HG02678 (cell line): ENCODE measurements around the gene MCF2L2.

Experiments used
- ATAC-seq: cut with Tn5 transposase; IDR thresholded peaks from one replicate; pipeline ENCODE4 v1.9.1; 2021; ENCODE audit warnings: mild to moderate bottlenecking, moderate library complexity; ENCODE audit not compliant: unreplicated experiment

Gene MCF2L2

DNA sequence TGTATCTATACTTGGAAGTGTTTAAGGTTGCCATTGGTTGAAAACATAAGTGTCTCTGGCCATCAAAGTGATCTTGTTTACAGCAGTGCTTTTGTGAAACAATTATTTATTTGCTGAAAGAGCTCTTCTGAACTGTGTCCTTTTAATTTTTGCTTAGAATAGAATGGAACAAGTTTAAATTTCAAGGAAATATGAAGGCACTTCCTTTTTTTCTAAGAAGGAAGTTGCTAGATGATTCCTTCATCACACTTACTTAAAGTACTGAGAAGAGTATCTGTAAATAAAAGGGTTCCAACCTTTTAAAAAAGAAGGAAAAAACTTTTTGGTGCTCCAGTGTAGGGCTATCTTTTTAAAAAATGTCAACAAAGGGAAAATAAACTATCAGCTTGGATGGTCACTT, 155.6 kb downstream of the MCF2L2 start:
- ATAC-seq: no peak

DNA sequence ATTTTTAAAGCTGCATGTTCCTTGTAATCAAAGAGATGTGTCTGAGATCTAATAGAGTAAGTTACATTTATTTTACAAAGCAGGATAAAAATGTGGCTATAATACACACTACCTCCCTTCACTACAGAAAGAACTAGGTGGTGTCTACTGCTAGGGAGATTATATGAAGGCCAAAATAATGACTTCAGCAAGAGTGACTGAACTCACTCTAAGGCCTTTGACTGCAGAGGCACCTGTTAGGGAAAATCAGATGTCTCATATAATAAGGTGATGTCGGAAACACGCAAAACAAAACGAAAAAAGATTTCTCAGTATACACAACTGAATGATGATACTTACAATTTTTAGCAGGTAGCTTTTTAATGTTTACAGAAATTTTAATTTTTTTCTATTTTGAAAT, 156.3 kb downstream of the MCF2L2 start:
- no peak for ATAC-seq

DNA sequence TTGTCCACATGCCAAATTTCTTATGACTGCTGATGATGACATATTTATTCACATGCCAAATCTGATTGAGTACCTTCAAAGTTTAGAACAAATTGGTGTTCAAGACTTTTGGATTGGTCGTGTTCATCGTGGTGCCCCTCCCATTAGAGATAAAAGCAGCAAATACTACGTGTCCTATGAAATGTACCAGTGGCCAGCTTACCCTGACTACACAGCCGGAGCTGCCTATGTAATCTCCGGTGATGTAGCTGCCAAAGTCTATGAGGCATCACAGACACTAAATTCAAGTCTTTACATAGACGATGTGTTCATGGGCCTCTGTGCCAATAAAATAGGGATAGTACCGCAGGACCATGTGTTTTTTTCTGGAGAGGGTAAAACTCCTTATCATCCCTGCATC, 158.1 kb downstream of the MCF2L2 start:
- ATAC-seq: no peak

DNA sequence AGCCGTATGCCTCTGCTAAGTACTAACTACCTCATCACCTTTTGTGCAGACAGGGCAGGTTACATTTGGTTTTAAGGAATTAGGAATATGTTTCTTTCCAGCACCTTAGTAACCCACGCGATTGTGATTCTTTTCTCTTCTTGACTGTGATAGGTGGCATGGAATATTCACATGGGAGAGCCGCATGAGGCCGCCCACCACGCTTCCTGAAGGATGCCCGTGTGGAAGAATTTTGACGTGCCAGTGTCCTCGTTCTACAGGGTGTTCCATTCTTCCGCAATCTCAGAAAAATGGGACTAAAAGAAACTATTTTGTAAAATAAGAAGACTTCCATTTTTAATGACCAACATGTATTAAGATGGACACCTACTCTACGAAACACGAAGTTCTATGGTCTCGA, 159.1 kb downstream of the MCF2L2 start:
- ATAC-seq: no peak

DNA sequence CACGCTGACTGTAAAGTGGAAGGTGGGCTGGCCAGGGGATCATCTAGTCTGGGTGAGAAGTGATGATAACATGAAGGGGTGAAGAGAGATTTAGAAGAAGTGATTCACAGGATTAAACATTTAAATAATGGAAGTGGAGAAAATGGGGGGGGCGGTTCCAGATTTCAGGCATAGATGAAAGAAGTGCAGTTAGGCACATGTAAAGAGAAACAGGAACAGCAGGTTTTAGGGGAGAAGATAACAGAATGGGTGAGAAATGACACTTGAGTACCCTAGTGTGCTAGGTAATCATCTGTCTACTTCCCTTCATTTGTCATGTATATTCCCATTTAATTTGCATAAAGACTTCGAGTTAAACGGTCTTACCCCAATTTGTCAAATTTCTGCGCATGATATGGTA, 160.1 kb downstream of the MCF2L2 start:
- no peak for ATAC-seq

DNA sequence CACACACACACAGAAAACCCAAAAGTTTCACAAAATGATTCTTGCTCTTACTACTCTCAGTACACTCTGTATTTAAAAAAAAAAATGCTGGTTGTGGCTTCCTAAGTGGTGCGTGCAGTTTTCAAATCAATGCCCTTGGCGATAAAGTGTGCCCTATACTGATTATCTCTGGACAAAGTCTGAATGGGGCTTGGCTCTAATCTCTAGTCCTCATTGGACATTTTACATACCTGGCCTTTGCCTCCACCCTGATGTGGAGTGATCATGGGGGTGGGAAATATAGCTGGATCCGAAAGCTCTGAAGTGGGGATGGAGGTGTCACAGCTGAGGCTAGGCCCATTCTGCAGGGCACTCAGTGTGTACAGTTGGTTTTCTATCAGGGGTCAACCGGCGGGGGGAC, 161.3 kb downstream of the MCF2L2 start:
- ATAC-seq: no peak

DNA sequence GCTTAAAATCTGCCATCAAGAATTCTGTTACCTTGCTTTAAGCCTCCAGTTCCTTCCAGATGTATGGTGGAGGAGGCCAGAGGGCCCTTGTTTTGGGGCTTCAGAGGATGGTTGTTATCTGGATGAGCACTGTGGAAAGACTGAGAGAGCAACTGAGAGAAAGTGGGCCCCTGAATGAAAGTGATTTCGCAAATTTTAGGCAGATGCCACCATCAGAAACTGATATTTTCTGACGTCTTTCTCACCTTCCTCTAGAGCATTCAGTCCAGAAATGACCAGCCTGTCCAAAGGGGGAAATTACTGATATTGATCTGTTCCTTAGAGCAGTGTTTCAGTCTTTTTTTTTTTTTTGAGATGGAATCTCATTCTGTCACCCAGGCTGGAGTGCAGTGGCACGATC, 162.0 kb downstream of the MCF2L2 start:
- no peak for ATAC-seq

DNA sequence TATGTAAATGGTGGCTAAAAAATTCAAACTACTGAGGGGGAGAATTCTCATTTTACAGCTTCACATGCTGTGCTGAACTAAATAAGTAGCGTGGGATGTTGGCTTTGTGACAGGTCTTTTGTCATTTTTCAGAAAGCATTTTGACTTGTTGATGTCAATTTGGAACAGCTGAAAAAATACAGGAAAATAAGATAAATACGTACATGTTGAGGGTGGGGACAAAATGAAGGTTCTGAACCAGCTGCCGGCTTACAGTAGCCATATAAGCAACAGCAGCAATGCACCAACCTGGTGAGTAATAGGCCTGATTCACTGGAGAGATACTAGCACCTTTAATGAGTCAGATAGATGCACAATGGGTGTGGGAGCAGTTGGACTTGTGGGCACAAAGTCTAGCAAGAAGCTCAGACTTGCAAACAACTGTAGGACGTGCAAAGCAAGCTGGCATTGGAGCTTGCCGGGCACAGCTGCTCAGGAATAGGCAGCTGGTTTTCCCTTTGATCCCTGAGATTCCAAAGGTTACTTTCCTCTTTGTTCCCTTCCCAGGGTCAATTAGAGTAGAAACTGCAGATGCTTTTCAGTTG, 162.5 kb downstream of the MCF2L2 start:
- ATAC-seq: no peak

DNA sequence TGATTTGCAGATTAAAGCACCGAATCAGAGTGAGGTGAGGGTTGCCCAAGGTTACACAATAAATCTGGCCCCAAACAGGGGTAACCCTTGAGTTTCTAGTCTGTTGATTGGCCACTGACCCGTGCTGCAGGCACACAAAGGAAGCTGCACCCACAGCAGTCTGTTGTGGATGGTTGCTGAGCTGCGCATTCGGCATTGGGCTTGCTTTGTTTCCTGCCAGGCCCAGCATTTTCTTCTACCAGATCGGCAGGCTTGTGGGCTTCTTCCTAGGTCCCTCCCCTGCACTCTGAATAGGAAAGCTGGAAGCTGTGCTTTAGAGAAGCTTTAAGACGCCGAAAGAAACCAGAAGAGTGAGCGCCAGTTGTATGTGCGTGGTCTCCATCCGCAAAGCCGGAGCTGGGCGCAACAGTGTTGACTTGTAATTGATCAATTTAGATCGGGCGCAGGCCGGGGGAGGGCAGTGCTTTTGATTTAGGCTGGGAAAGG, 163.2 kb downstream of the MCF2L2 start:
- ATAC-seq: no peak

DNA sequence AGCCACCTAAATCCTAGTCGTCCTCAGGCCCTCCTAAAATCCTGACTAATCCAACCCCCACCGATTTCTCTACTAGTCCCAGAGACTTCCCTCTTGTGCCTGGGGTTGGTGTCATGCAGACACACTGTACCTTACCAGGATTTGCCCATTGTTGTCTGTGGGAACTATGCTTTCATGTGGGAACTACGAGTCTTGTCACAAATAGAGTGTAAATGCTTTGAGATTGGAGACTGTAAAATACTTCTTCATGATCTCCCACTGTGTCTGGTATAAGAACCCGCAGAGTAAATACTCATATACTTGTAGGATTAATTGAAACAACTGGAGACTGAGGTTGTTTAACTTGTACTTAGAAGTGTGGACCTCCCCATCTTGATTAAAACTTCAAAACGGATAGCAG, 164.2 kb downstream of the MCF2L2 start:
- no peak for ATAC-seq

DNA sequence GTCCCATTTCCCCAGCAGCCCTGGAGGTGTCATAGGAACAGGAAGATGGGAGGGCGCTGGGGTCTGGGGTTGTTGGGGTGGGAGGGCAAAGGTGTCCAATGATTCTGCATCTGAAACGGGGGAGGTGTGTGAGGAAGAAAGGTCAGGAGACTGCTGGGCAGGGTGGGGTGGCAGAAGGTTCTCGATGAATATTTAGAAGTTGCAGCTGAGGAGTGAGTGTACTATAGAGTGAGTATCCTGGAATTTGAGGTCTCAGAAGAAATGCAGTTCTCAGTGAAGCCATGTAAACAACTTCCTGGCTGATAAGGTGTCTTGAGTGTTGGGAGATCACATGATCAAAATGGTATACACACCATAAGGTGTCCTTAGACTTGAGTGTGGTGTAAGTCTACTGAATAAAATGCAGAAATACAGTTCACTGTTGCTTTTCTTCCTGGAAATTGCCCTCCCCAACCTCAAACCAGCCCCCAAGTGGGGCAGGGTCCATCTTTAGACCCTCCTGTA, 165.5 kb downstream of the MCF2L2 start:
- ATAC-seq: no peak

DNA sequence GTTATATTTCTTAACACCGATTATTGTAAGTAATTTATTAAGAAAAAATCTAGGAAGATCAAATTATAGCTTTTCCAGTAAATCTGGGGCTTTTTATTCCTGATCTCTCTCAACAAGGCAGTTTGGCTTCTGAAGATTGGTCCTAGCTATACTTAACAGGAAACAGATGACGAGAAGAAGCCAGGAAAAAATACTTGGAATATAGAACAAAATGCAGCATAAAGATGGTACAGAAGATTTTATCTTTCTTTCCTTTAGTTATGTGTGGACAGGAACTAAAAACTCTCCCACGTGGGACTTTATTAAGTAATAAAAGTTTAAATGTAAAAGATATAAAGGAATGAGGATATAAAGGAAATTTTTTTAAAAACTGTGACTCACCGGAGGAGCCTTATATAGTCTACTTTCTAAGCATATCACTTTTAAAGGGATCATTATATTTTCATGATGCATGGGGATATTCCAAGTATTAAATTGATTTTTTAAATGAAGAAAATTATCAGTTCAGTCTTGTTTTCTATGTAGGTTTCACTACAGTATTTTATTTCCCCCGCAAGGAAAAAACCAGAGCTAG, 167.2 kb downstream of the MCF2L2 start:
- ATAC-seq: no peak

DNA sequence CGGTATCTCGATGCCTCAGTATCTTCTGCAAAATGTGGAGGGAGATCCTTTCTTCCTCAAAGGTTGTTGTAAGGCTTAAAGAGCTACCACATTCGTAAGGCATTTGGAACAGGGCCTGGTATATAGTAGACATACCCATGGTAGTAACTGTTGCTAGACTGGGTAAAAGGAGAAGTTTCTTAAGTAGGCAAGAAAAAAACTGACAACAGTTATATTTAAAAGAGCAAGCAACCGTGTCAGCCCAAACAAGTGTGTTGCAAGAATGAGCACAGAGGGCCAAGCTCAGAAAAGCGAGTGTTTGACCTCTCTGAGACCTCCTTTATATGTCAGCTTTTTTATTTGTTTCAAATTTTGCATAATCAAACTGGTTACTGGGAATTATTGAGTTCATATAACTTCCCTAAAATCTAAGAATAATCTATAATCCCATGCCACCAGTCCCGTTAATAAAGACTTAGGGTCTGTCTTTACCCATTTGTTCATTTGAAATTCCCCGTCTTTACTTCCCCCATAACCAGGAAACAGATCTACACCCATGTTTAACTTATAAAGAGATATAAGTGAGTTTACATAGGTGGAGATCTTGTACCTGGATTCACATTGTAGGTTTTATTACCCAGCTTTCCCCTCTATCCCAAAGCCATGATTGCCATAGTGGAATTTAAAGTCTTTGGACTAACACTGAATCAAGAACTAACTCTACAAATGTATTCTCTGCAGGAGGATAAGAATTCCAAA, 168.1 kb downstream of the MCF2L2 start:
- no peak for ATAC-seq

DNA sequence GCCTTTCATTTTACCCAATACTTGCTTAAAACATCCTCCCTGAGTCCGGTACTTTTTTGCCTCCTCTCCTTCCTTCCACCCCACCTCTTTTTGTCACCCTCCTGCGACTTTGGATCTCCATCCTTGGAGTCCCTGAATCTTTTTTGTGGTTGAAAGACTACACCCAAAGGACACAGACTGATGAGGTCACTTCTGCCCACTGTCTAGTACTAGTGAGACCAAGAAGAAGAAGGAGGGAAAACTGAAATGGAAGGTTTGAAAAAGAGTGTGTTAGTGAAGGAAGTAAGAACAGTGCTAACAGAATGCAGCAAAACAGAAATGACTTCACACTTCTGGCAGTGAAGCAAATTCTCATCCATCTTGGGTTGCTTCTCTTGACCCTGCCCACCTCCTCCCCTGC, 168.8 kb downstream of the MCF2L2 start:
- ATAC-seq: no peak

DNA sequence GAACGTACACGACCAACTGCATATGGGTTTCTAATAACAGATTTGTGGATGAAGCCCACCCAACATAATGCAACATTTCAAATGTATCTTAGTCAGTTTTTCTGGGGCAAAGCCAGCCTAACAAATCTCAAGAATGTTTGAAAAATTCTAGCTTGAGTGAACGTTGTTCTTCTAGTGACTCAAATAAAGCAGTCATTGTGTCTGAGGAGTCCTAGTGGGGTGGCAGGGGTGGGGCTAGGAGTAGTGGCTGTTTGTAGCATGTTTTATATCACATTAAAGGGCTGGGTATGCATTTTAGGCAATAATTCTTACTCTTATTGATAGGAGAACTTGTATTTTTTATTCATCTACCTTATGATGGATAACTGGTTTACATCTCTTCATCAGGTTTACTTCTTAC, 169.3 kb downstream of the MCF2L2 start:
- ATAC-seq: no peak

DNA sequence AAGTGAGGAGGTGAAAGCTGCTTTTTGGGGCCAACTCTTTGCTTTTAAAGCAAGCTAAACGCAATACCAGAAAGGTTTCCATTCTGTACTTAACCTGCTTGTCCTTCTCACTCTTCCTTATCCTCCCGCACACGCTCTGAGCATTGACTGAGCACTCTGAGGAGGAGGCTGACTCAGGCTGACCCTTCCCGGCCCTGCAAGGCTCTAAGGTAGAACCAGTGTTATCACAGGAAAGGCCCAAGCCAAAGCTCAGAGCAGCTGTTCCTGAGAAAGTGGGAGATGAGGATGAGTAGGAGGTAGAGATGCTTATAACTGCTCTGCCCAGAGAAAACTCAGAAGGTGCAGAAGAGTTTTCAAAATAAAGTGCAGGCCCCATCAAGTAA, 173.1 kb downstream of the MCF2L2 start:
- no peak for ATAC-seq

DNA sequence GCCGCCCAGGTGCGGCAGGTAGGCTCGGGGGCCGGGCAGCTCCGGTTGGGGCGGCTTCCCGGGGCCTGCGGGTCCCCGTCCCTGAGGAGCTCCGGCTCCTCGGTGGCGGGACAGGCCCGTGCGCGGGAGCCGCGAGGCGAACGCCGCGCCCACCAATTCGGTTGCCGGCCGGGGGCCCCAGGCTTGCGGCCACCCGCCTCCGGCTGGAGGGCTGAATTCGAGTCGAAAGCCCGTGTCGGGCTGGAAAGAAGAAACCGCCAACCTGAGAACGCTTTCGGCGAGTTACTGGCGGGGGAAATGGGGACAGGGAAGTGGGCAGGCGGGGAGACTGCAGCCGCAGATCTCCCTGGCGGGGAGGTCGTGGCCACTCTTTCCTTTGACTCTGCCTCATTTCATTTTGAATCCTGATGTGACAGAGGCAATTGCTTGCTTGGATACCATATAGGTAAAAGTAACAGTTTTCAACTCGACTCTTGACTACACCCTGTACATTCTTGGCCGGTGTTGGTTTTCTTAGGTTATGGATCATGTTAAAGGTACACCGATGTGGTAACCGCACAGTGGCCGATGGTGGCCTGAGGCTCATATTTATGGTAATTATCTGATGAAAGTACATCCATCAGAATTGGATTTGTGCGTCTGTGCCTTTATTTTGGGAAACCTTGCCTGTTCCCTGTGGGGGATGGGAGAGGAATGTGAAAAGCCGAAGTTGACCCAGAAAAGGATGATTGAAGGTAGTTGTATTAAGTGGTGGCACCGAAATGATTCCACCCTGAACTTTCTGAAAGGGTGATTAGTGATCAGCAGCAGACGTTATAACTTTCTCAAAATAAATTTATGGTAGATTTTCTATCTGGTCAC, 173.7 kb downstream of the MCF2L2 start:
- ATAC-seq: no peak

DNA sequence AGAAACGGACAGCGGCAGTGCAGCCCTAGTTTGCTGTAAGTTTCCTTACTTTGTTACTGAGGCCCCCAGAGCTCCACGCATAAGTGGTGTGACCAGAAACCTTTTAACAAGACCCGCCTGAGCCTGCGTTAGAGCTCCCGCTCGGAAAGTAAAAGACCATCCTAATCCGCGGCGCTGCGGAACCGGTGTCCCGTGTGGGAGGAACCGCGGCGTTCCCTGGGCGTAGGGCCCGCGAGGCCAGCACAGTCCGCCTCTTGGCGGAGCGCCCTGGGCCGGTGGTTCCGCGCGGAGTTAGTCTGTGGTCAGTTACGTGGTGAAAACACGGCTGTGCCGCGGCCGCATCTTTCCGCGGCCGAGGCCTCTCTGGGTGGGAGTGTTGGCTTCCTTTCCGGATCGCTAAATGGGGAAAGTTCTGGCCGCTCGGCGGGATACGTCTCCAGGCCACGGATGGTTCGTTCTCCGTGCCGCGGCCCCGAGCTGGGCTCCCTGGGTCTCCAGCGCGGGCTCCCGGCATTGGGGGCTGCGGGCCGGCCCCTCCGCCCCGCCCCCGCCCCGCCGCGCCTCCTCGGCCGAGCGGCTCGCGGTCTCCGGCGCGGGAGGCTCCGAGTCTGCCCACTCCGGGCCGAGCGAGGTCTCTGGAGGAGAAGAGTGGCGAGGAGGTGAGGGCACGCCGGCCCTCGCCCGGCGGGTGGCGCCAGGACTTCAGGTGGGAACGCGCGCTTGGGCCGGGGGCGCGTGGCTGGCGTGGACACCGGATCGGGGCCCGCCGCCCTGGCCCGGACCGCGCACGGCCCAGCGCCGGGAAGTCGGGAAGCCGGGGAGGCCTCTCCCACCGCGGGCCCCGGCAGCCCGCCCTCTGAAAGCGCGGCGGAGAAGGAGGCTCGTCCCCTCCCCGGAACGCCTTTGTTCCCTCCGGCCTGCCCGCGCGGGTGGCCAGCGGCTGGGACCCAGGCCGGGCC, 174.6 kb downstream of the MCF2L2 start:
- ATAC-seq: no peak

DNA sequence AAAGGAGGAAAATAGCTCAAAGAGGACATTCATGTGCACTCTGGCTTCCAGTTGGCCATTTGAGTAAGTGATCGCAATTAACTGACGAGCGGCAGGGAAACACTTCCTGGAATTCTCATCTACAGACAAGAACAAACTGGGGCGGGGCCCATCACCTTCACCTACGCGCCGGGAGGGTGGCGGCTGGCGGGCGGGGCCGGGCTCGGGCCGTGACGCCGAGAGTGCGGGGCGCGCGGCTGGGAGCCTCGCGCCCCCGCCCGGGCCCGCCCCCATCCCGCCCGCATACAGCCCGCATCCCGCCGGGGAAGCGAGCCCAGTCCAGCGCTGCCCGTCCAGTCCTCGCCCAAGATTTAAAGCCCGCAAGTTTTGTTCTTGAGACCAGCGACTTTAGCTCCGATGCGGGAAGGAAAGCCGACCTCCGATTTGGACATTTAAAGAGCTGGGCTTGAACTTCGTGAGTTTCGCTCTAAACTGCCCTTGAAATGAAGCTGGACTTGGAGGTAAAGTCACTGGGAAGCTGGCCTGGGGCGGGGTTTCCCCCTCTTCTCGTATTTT, 175.4 kb downstream of the MCF2L2 start, which contains the start of gene B3GNT5:
TSS of gene B3GNT5 (plus strand) at position 281 of the 555 bp plus-strand sequence. CDS start 16,546 bp downstream, outside the sequence.
- ATAC-seq: no peak
